GM21360 (cell line): ENCODE results near the gene MDN1.
"Not testable (repeated sequence)": the region's sequence is repeated elsewhere in the genome, so short reads cannot be mapped to it uniquely, and the experiment has no call there.

Experiments used
- ATAC-seq: cut with Tn5 transposase; IDR thresholded peaks from one replicate; pipeline ENCODE4 v1.9.1; 2021; ENCODE audit warnings: mild to moderate bottlenecking, moderate library complexity; ENCODE audit not compliant: unreplicated experiment

MDN1 gene

GRCh38 chr6:89776583-89777233 is 42.9 kb downstream of the MDN1 start:
- ATAC-seq = no peak

GRCh38 chr6:89775150-89775549 is 44.4 kb downstream of the MDN1 start:
- ATAC-seq = no peak

DNA sequence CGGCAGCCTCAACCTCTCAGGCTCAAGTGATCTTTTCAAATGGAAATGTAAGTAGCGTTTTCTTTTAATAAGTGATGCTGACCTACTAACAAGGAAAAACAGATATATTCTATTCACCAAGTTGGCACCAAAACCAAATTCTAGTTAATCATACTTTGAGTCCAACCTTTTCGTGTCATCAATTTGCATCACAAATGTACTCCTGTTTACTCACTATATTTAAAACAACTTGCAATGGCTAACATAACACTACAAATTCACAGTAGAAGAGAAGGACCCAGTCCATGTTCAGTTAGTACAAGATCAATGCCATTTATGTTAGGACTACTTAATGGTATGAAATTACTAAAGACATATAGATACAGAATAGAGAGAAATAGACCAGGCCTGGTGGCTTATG is 50.0 kb downstream of the MDN1 start:
- no peak for ATAC-seq

DNA sequence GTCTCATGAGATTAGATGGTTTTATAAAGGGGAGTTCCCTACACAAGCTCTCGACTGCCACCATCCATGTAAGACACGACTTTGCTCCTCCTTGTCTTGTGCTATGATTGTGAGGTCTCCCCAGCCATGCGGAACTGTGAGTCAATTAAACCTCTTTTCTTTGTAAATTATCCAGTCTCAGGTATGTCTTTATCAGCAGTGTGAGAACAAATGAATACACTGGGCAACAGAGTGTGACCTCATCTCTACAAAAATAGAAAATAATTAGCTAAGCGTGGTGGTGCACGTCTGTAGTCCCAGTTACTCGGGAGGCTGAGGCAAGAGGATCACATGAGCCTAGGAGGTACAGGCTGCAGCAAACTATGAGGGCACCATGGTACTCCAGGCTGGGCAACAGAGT is 51.3 kb downstream of the MDN1 start:
- ATAC-seq = no peak

DNA sequence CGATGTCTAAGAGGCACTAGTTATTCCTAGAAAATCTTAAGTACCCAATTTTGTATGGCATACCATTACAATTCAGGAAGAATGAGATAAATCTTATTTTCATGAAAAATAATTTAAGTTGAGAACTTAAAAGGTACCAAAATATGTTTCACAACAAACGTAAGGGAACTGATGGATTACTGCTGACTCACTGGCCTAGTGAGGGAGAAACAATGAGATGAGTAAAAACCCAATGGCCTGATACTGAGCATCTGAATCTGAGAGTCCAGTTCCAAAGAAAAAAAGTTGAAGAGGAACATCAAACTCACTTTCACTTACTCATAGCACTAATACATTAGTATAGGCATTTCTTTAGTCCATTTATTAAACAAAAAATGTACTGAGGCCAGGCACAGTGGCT is 56.0 kb downstream of the MDN1 start:
- no peak for ATAC-seq

DNA sequence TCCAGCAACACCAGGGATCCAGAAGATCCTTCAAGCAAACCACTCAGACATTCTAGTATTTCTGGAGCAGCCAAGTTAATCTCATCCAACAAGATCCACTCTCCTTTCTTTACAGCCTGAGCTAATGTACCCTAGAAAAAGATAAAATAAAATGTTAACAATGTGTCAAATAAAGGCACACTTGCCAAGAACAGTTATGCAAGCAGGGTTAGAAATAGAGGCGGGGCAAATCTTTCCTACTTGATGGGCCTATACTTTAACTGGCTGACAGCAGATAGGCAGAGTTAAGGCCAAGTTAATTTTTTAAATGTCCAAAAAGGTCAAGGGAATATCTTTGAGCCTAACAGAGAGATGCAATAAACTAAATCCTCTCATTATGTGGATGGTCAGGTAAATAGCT is 60.8 kb downstream of the MDN1 start:
- ATAC-seq = no peak

GRCh38 chr6:89750338-89750737 is 69.3 kb downstream of the MDN1 start:
- ATAC-seq = no peak

- no peak for ATAC-seq
Observed at GRCh38 chr6:89749918-89750317, 69.7 kb downstream of the MDN1 start.

GRCh38 chr6:89745716-89746115 is 73.9 kb downstream of the MDN1 start:
- no peak for ATAC-seq

GRCh38 chr6:89745096-89745495 is 74.5 kb downstream of the MDN1 start:
- ATAC-seq = no peak

- ATAC-seq = no peak
Observed at GRCh38 chr6:89736893-89737292, 82.7 kb downstream of the MDN1 start.

DNA sequence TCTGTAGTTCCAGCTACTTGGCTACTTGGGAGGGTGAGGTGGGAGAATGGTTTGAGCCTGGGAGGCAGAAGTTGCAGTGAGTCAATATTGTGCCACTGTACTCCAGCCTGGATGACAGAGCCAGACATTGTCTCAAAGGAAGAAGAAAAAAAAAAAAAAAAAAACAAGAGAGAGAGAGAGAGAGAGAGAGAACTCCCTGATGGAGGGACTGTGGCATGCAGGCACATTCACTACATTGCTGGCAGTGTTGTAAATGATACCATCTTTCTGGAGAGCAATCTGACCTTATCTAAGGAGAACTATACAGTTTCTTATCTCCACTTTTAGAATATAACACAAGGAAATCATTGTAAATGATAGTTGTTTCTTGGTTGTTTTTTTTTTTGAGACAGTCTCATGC is 85.1 kb downstream of the MDN1 start:
- ATAC-seq = no peak

DNA sequence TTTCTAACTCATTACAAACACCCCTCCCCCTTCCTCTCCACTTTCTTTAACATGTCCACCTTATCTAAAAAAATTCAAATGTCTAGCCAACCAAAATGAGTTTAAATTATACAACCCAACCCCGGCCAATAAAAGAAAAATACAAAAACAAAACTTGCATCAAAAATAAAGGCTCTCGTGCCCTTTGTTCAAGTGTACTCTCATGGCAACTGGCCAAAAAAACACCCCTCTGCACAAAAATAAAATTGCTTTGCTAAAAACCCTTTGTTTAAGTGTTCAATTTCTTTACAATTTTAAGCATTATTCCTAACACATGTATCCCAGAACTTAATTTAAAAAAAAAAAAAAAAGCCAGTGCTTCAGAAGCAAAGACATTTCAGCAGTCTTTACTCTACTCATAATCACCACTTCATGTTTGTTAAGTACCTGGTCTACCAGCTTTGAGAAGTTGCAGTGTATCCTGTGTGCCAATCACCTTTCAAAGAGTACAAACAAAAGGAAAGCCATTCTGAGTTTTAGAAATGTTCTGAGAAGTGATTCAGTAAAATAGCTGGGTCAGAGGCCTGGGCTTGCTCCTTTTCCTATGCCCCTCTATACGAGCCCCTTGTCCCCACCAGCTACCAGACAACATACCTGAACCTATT is 87.5 kb downstream of the MDN1 start:
- ATAC-seq = no peak

- ATAC-seq = not testable (repeated sequence)
Observed at GRCh38 chr6:89731262-89731661, 88.3 kb downstream of the MDN1 start.

GRCh38 chr6:89729818-89730217 is 89.8 kb downstream of the MDN1 start:
- ATAC-seq = no peak

DNA sequence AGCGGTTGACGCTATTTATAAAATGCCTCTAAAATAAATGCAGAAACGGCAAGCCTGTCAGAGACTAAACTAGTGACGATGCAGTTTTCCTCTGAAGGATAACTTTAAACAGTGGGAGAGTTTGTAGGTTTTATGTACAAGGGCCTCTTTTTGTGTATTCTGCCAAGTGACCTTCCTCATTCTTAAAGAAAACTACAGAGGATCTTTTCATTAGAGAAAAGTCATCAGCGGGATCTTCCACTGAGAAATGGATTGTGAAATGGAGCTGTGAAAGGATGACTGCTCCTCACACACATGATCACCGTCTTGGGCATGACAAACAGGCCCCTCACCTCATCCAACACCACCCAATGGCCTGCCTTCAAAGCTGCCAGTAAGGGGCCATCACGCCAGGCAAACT is 92.1 kb downstream of the MDN1 start:
- ATAC-seq = no peak

- ATAC-seq = no peak
Observed at GRCh38 chr6:89724981-89725380, 94.6 kb downstream of the MDN1 start.

- no peak for ATAC-seq
Observed at GRCh38 chr6:89723046-89723445, 96.5 kb downstream of the MDN1 start.

DNA sequence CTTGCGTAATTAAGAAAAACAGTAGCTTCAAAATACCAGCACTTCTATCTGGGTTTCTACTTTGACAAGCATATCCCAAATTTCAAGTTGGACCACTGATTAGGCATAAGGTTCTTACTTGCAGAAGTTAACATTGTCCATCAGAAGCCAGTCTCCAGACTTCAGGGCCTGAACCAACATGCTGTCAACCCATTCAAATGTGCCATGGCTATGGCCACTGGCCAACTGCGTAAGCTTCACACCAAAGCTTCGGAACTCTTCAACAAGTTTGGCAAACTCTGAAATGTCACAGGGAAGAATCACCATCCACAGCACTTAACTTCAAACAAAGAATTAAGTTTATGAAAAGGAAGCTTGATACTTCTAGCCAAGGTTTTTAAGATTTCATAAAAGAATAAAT is 103.1 kb downstream of the MDN1 start:
- ATAC-seq = no peak

DNA sequence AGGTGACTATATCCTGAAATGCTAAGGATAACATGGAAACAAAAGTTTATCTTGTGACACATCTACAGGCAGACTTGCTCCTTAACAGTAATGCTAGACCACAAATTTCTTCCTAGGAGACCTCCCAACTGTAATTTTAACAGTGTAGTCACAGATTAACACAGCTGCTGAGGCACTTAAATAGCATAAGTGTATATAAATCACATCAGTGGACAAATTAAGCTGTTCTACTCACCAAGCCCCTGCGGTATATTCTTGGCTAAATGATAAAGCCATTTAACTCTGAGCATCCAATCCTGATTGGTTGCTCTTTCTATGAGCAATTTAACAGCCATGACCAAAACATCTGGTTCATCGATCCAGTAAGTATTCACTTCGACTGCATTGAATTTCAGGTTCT is 107.8 kb downstream of the MDN1 start:
- no peak for ATAC-seq

DNA sequence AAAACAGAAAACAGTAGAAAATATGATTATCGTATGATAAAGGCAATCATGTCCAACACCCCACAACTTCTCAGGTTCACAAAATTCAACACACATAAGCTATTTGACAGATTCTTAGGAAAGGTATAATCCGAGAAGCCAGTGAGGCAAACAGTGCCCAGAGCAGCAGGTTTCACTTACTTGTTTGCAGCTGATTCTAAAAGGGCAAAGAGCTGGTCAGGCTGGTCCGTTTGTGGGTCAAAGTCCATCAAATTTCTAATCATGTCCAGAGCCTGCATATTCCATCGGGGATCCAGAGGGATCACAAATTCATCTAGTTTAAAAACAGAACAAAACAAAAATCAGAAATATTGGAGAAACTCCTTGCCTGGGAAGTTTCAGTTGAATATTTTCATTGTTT is 111.3 kb downstream of the MDN1 start:
- ATAC-seq = no peak

DNA sequence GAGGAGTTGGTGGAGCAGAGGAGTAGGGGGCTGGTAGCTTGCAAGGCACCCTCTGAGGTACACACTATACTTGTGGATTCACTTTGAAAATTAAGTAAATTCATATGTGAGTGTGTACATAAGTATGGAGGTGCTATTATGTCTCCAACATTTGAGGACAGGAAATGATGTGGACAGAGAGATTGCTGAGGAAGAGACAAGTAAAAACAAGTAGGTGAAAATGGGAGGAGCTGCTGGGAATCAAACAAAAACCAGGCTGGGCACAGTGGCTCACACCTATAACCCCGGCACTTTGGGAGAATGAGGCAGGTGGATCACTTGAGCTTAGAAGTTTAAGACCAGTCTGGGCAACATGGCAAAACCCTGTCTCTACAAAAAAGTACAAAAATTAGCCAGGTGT is 111.8 kb downstream of the MDN1 start:
- no peak for ATAC-seq

DNA sequence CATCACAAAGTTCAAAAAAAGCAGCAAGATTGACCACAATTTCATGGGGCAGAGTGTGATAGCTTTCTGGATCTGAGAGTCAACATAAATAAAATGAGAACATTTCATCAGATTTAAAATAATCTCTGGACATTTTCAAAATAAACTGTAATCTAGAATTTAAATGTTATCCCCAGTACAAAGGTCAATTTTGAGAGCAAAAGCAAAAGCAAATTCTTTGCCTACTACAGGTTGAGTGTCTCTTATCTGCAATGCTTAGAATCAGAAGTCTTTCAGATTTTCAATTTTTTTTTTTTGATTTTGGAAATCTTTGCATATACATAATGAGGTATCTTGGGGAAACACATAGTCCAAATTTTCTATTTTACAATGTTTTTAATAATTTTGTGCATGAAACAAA is 113.5 kb downstream of the MDN1 start:
- no peak for ATAC-seq
